Measurements from ENCODE around the gene PARD3B.

PARD3B gene

GRCh38 chr2:205287316-205287715, 742.0 kb downstream of the PARD3B start:
- CTCF ChIA-PET: no interaction called here
- TF ChIP-seq CTCF (conservative IDR thresholded peaks at IDR 0.05; ENCODE audit: low read depth): no peak
- no peak overlapping the region for H3K27ac ChIP-seq
- POLR2A ChIA-PET (ENCODE audit: low non-redundant PET): no interaction called here
- DNase-seq (ENCODE audit: low spot score): no peak

- ChIA-PET CTCF (no interaction called here), POLR2A (ENCODE audit: low non-redundant PET) (no interaction called here)
- TF ChIP-seq CTCF (conservative IDR thresholded peaks at IDR 0.05; ENCODE audit: low read depth): no peak
- no peak overlapping the region for H3K27ac ChIP-seq
- no peak for DNase-seq (ENCODE audit: low spot score)
Observed at GRCh38 chr2:205288686-205289085, 743.4 kb downstream of the PARD3B start.

GRCh38 chr2:205290299-205290698, 745.0 kb downstream of the PARD3B start:
- ChIA-PET CTCF (no interaction called here), POLR2A (ENCODE audit: low non-redundant PET) (no interaction called here)
- DNase-seq (ENCODE audit: low spot score): no peak
- no peak for TF ChIP-seq CTCF (conservative IDR thresholded peaks at IDR 0.05; ENCODE audit: low read depth)
- no peak overlapping the region for H3K27ac ChIP-seq

- ChIA-PET POLR2A (ENCODE audit: low non-redundant PET) (no interaction called here), CTCF (no interaction called here)
- DNase-seq (ENCODE audit: low spot score): no peak
- TF ChIP-seq CTCF (conservative IDR thresholded peaks at IDR 0.05; ENCODE audit: low read depth): no peak
- no peak overlapping the region for H3K27ac ChIP-seq
Observed at GRCh38 chr2:205292665-205293295, 747.5 kb downstream of the PARD3B start.

GRCh38 chr2:205293559-205293958, 748.3 kb downstream of the PARD3B start:
- H3K27ac ChIP-seq: no peak overlapping the region
- ChIA-PET CTCF (no interaction called here), POLR2A (ENCODE audit: low non-redundant PET) (no interaction called here)
- no peak for TF ChIP-seq CTCF (conservative IDR thresholded peaks at IDR 0.05; ENCODE audit: low read depth)
- no peak for DNase-seq (ENCODE audit: low spot score)

- ChIA-PET POLR2A (ENCODE audit: low non-redundant PET) (no interaction called here), CTCF (no interaction called here)
- no peak for TF ChIP-seq CTCF (conservative IDR thresholded peaks at IDR 0.05; ENCODE audit: low read depth)
- no peak for DNase-seq (ENCODE audit: low spot score)
- H3K27ac ChIP-seq: no peak overlapping the region
Observed at GRCh38 chr2:205296959-205297358, 751.7 kb downstream of the PARD3B start.

- DNase-seq (ENCODE audit: low spot score): no peak
- CTCF ChIA-PET: no interaction called here
- POLR2A ChIA-PET (ENCODE audit: low non-redundant PET): no interaction called here
- H3K27ac ChIP-seq: no peak overlapping the region
- no peak for TF ChIP-seq CTCF (conservative IDR thresholded peaks at IDR 0.05; ENCODE audit: low read depth)
Observed at GRCh38 chr2:205297368-205297767, 752.1 kb downstream of the PARD3B start.

Data from RWPE1 (cell line).